Left lung (tissue), 10 donors: ENCODE measurements around the gene DDX51. TPM values are rescaled to one million over a fixed set of nuclear protein-coding genes. Genes with fewer than 3 reads are reported as not detected.
A peak's percentile ranks its signal among the peaks of the same experiment; 100 is the strongest.

Experiments used
- ATAC-seq: fragments of 200-7000 bp; cut with Tn5 transposase; one replicate; pipeline ENCODE4 v1.9.1; 2020; ENCODE audit warnings: moderate library complexity
- DNase-seq, 4 donors: peaks; one replicate each; pipeline ENCODE4 v3.0.0-alpha.2; 2013 to 2020
- H3K27ac ChIP-seq, 2 donors: fragments of 200-600 bp; sonication (generic) in 1 of 2; one replicate each; pipeline versions ENCODE4 v1.5.0 to v1.8.0; 2020 to 2021
- H3K27me3 ChIP-seq, 2 donors: fragments of 200-600 bp; sonication (generic) in 1 of 2; one replicate each; pipeline versions ENCODE4 v1.5.0 to v1.8.0; 2020 to 2021
- H3K36me3 ChIP-seq, 2 donors: fragments of 200-600 bp; sonication (generic) in 1 of 2; one replicate each; pipeline versions ENCODE4 v1.5.0 to v1.8.0; 2020 to 2021
- H3K4me1 ChIP-seq, 2 donors: fragments of 200-600 bp; one replicate each; pipeline ENCODE4 v1.8.0; 2021
- H3K4me3 ChIP-seq, 2 donors: fragments of 200-600 bp; sonication (generic) in 1 of 2; one replicate each; pipeline versions ENCODE4 v1.5.0 to v1.8.0; 2020 to 2021; ENCODE audit warnings: mild to moderate bottlenecking in 1 of 2
- H3K9me3 ChIP-seq, 2 donors: fragments of 200-600 bp; sonication (generic) in 1 of 2; one replicate each; pipeline versions ENCODE4 v1.5.0 to v1.8.0; 2020 to 2021
- CTCF ChIP-seq, 2 donors: fragments of 200-600 bp; sonication (generic) in 1 of 2; IDR thresholded peaks; one replicate each; pipeline versions ENCODE4 v1.5.0 to v1.8.0; 2021; ENCODE audit warnings: antibody characterized with exemption in 2 of 2
- intact Hi-C, 2 donors: fragments of 100-400 bp; cut with DNase I; formaldehyde crosslinking; loops; one replicate each; pipeline versions ENCODE4 v1.11.2 to v1.14.2; 2022
- polyA plus RNA-seq, 6 donors: library from polyadenylated mRNA; unstranded; fragments of 120-200 nt; gene quantifications; one replicate each; pipeline ENCODE4 v1.2.1, GENCODE V29; 2013; ENCODE audit not compliant: insufficient read length in 6 of 6
- total RNA-seq, 2 donors: library from RNA; stranded (reverse); fragmentation: NEBNext Ultra II Directional; extraction: Animal tissue kit (Norgen Biotek cat#: 25700); gene quantifications; one replicate each; pipeline ENCODE4 v1.2.1, GENCODE V29; 2021
- donor health status: DM: no; HTN: yes; CAD: no.
- donor health status: DM: no; HTN: no; CAD: no.

DDX51 gene
- total and polyA plus RNA-seq, 8 donors = 11.7 to 27.6 (median 18.6) TPM

- DNase-seq = peak in 1 of 4 donors; percentile 71
- intact Hi-C loops = no loop called here
These were observed 2.0 kb downstream of the DDX51 start for GRCh38 chr12:132141976-132142678.

GRCh38 chr12:132140918-132141841 is 2.9 kb downstream of the DDX51 start:
- TF ChIP-seq CTCF (IDR thresholded peaks at IDR 0.05) = no peak
- no peaks in the 10 kb centered on the region for H3K27me3 ChIP-seq
- H3K9me3 ChIP-seq = no peaks in the 10 kb centered on the region
- ATAC-seq (no peak), DNase-seq (peak in 1 of 4 donors; percentile 73)
- intact Hi-C loops = no loop called here
- H3K4me1 ChIP-seq = peaks cover 17 to 29% of the 10 kb centered on the region in 2 donors
- H3K36me3 ChIP-seq = peaks cover 0 to 50% of the 10 kb centered on the region in 2 donors
- H3K27ac ChIP-seq = no peak overlapping the region
- no peak overlapping the region for H3K4me3 ChIP-seq

More at GRCh38 chr12:132141976-132142678, 2.0 kb downstream of the DDX51 start:
- Histone ChIP-seq H3K27ac (no peak overlapping the region), H3K4me3 (no peak overlapping the region), H3K9me3 (no peaks in the 10 kb centered on the region), H3K27me3 (no peaks in the 10 kb centered on the region), H3K36me3 (peaks cover 0 to 52% of the 10 kb centered on the region in 2 donors), H3K4me1 (peaks cover 17 to 32% of the 10 kb centered on the region in 2 donors)
- no peak for TF ChIP-seq CTCF (IDR thresholded peaks at IDR 0.05)
- ATAC-seq = no peak

- intact Hi-C loops = no loop called here
- Histone ChIP-seq H3K4me1 (peaks cover 17 to 23% of the 10 kb centered on the region in 2 donors), H3K27ac (no peak overlapping the region), H3K36me3 (peaks cover 0 to 50% of the 10 kb centered on the region in 2 donors), H3K4me3 (no peak overlapping the region), H3K9me3 (no peaks in the 10 kb centered on the region), H3K27me3 (no peaks in the 10 kb centered on the region)
- TF ChIP-seq CTCF (IDR thresholded peaks at IDR 0.05) = no peak
- ATAC-seq (no peak), DNase-seq (peak in 1 of 4 donors; percentile 51)
These were observed 3.6 kb downstream of the DDX51 start for GRCh38 chr12:132140501-132140900.

GRCh38 chr12:132139912-132140311 is 4.2 kb downstream of the DDX51 start:
- intact Hi-C loops = no loop called here
- Histone ChIP-seq H3K9me3 (no peaks in the 10 kb centered on the region), H3K27me3 (no peaks in the 10 kb centered on the region), H3K27ac (no peak overlapping the region), H3K4me3 (no peak overlapping the region), H3K36me3 (peaks cover 0 to 50% of the 10 kb centered on the region in 2 donors), H3K4me1 (peaks cover 12 to 17% of the 10 kb centered on the region in 2 donors)
- DNase-seq = peak in 1 of 4 donors; percentile 67
- ATAC-seq = no peak
- TF ChIP-seq CTCF (IDR thresholded peaks at IDR 0.05) = no peak
